Nephron progenitor cell (in vitro differentiated cells): ENCODE results near the gene GRB2.
A peak's percentile ranks its signal among the peaks of the same experiment; 100 is the strongest.

Source experiments
- DNase-seq: peaks from one replicate; pipeline ENCODE4 v3.0.0; 2021
- H3K27ac Mint-ChIP-seq: 2 replicates; pipeline ENCODE4 v1.8.0; 2021; ENCODE audit warnings: mild to moderate bottlenecking, moderate library complexity, mixed read lengths
- H3K27me3 Mint-ChIP-seq: 2 replicates; pipeline ENCODE4 v1.8.0; 2021; ENCODE audit warnings: mild to moderate bottlenecking, low read depth, mixed read lengths; ENCODE audit not compliant: poor library complexity
- H3K36me3 Mint-ChIP-seq: 2 replicates; pipeline ENCODE4 v1.8.0; 2021; ENCODE audit warnings: low read depth, mixed read lengths
- H3K4me1 Mint-ChIP-seq: 2 replicates; pipeline ENCODE4 v1.8.0; 2021; ENCODE audit warnings: mixed read lengths
- H3K4me3 Mint-ChIP-seq: 2 replicates; pipeline ENCODE4 v1.8.0; 2021; ENCODE audit warnings: mild to moderate bottlenecking, moderate library complexity, mixed read lengths
- H3K9me3 Mint-ChIP-seq: 2 replicates; pipeline ENCODE4 v1.8.0; 2021; ENCODE audit warnings: mild to moderate bottlenecking, moderate library complexity, mixed read lengths
- TF ChIP-seq, protein P1 (sequence below): fragments of 200-600 bp; sonication (generic); IDR thresholded peaks from 2 replicates; pipeline ENCODE4 v1.5.0; 2021; ENCODE audit warnings: antibody characterized with exemption

Gene GRB2

DNA sequence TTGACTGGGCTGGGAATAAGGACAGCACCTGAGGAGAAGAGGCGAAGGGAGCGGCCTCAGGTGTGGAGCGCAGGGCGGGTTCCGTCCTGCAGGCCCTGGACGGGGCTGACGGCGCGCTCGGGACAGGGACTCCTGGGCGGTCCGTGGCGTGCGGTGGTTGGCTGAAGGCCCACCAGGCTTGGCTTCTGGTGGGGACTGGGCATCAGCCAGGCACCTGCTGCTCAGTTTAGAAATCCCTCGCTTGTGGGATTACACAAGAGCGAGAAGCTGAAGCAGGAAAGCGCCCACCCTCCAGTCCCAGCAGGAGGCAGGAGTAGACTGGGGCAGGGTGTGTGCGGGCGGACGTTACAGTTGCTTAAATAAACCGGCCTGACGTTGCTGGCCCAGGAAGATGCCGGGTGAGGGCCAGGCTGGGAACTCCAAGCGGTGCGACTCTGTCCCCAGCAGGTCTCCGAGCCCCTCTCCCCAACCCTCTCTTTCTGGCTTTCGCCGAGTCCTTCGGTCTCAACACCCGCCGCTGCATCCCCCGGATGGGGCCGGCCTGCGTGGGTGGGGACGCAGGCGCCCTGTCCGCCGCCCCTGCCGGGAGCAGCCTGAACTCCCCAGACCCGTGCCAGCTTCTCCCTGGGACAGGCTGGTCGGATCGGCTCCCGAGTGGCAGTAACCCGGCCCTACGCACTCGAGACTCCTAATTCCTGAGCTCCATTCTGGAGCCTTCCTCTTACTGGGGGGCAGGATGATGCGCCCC lies 135.1 kb downstream of the GRB2 start:
- no peaks in the 10 kb centered on the region for H3K9me3 Mint-ChIP-seq
- no peak overlapping the region for H3K27ac Mint-ChIP-seq
- H3K4me3 Mint-ChIP-seq: peak overlapping the region; percentile 84
- TF ChIP-seq, protein P1, sequence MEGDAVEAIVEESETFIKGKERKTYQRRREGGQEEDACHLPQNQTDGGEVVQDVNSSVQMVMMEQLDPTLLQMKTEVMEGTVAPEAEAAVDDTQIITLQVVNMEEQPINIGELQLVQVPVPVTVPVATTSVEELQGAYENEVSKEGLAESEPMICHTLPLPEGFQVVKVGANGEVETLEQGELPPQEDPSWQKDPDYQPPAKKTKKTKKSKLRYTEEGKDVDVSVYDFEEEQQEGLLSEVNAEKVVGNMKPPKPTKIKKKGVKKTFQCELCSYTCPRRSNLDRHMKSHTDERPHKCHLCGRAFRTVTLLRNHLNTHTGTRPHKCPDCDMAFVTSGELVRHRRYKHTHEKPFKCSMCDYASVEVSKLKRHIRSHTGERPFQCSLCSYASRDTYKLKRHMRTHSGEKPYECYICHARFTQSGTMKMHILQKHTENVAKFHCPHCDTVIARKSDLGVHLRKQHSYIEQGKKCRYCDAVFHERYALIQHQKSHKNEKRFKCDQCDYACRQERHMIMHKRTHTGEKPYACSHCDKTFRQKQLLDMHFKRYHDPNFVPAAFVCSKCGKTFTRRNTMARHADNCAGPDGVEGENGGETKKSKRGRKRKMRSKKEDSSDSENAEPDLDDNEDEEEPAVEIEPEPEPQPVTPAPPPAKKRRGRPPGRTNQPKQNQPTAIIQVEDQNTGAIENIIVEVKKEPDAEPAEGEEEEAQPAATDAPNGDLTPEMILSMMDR: no peak
- peaks cover 5% of the 10 kb centered on the region for H3K27me3 Mint-ChIP-seq
- DNase-seq: peak; percentile 67
- peaks cover 24% of the 10 kb centered on the region for H3K4me1 Mint-ChIP-seq
- H3K36me3 Mint-ChIP-seq: peaks cover 17% of the 10 kb centered on the region

GRCh38 chr17:75269844-75270217 lies 135.6 kb downstream of the GRB2 start:
- Mint-ChIP-seq H3K27ac (no peak overlapping the region), H3K27me3 (peaks cover 5% of the 10 kb centered on the region), H3K4me1 (peaks cover 24% of the 10 kb centered on the region), H3K4me3 (peak overlapping the region; percentile 84), H3K9me3 (no peaks in the 10 kb centered on the region), H3K36me3 (peaks cover 17% of the 10 kb centered on the region)
- TF ChIP-seq, protein P1: no peak
- DNase-seq: no peak
